Tibial nerve (tissue), 4 donors: Measurements from ENCODE around the gene KAZN.

ENCODE experiments used
- CTCF ChIP-seq, 5 experiments: fragments of 200-600 bp in 3 of 5; fragments of 450-650 bp in 2 of 5; sonication (generic) in 3 of 5; IDR thresholded peaks; one replicate each; pipeline ENCODE4 v1.5.1; 2016 to 2019; ENCODE audit warnings: antibody characterized with exemption in 5 of 5, mild to moderate bottlenecking in 3 of 5, moderate library complexity in 2 of 5
- EP300 ChIP-seq, 2 donors: sonication (generic); formaldehyde crosslinking; IDR thresholded peaks; one replicate each; pipeline ENCODE4 v1.6.1; 2017; ENCODE audit warnings: antibody characterized with exemption in 2 of 2, mild to moderate bottlenecking in 1 of 2
- POLR2A ChIP-seq, 2 donors: fragments of 450-650 bp; IDR thresholded peaks; one replicate each; pipeline ENCODE4 v1.6.1; 2017; ENCODE audit warnings: antibody characterized with exemption in 2 of 2, mild to moderate bottlenecking in 2 of 2, moderate library complexity in 2 of 2

- TF ChIP-seq CTCF (IDR thresholded peaks at IDR 0.05) (no peak), POLR2A (IDR thresholded peaks at IDR 0.05) (no peak), EP300 (IDR thresholded peaks at IDR 0.05) (no peak)
Measured at GRCh38 chr1:14648391-14648790, 49.9 kb downstream of the KAZN start.
